Measurements from ENCODE around the gene KRT75.
"Not testable (repeated sequence)": the region's sequence is repeated elsewhere in the genome, so short reads cannot be mapped to it uniquely, and the experiment has no call there.

KRT75 gene

GRCh38 chr12:52413782-52414345 is 20.3 kb downstream of the KRT75 start:
- Histone ChIP-seq H3K36me3 (ENCODE audit: insufficient read depth, low read length) (no peaks in the 10 kb centered on the region), H3K79me2 (ENCODE audit: insufficient read depth, low read length) (no peaks in the 10 kb centered on the region), H2AFZ (ENCODE audit: low read length) (no peak overlapping the region), H3F3A (ENCODE audit: low read depth) (no peaks in the 10 kb centered on the region), H3K9ac (ENCODE audit: low read depth, low read length, poor library complexity, severe bottlenecking) (no peak overlapping the region), H4K20me1 (ENCODE audit: insufficient read depth, low read length, poor library complexity, severe bottlenecking) (no peaks in the 10 kb centered on the region), H3K4me3 (ENCODE audit: low read length, poor library complexity, severe bottlenecking) (no peak overlapping the region), H3K9me3 (ENCODE audit: insufficient read depth, low read depth, low read length) (no peaks in the 10 kb centered on the region), H3K4me2 (ENCODE audit: low read depth, low read length, poor library complexity, severe bottlenecking) (no peak overlapping the region), H3K27me3 (ENCODE audit: insufficient read depth, low read length, poor library complexity, severe bottlenecking) (no peaks in the 10 kb centered on the region), H3K4me1 (ENCODE audit: insufficient read depth, low read length, poor library complexity, severe bottlenecking) (no peaks in the 10 kb centered on the region), H3K9me2 (replicated peaks; ENCODE audit: low read depth, low read length) (no peaks in the 10 kb centered on the region)
- TF ChIP-seq, protein P1, sequence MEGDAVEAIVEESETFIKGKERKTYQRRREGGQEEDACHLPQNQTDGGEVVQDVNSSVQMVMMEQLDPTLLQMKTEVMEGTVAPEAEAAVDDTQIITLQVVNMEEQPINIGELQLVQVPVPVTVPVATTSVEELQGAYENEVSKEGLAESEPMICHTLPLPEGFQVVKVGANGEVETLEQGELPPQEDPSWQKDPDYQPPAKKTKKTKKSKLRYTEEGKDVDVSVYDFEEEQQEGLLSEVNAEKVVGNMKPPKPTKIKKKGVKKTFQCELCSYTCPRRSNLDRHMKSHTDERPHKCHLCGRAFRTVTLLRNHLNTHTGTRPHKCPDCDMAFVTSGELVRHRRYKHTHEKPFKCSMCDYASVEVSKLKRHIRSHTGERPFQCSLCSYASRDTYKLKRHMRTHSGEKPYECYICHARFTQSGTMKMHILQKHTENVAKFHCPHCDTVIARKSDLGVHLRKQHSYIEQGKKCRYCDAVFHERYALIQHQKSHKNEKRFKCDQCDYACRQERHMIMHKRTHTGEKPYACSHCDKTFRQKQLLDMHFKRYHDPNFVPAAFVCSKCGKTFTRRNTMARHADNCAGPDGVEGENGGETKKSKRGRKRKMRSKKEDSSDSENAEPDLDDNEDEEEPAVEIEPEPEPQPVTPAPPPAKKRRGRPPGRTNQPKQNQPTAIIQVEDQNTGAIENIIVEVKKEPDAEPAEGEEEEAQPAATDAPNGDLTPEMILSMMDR (conservative IDR thresholded peaks at IDR 0.05; ENCODE audit: low read length), result peak; percentile 37
- no peak for TF ChIP-seq EZH2phosphoT487 (IDR thresholded peaks at IDR 0.05; ENCODE audit: borderline replicate concordance)

DNA sequence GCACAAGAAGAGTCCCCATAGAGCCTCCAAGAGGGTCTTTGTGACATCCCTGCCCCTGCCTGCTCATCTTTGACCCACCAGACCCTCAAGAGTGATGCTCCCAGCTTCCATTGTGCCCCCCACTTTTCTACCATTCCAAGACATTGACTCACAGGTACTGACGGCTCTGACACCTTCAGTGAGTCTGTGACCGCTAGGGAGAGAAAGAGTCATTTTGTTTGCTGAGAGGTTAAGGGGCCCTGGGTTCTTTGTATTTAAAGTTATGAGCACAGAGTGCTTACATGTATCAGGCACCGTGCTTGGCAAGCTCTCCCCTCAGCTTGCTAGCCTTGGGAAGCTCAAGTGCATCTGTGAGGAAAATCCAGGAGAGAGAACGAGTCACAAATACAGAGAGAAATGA is 21.0 kb downstream of the KRT75 start:
- H3K27me3 ChIP-seq (ENCODE audit: insufficient read depth, low read length, poor library complexity, severe bottlenecking), result no peaks in the 10 kb centered on the region
- H3K4me2 ChIP-seq (ENCODE audit: low read depth, low read length, poor library complexity, severe bottlenecking), result no peak overlapping the region
- TF ChIP-seq, protein P1 (conservative IDR thresholded peaks at IDR 0.05; ENCODE audit: low read length), result no peak
- TF ChIP-seq EZH2phosphoT487 (IDR thresholded peaks at IDR 0.05; ENCODE audit: borderline replicate concordance), result no peak
- H3K9me2 ChIP-seq (replicated peaks; ENCODE audit: low read depth, low read length), result no peaks in the 10 kb centered on the region
- H3K4me1 ChIP-seq (ENCODE audit: insufficient read depth, low read length, poor library complexity, severe bottlenecking), result no peaks in the 10 kb centered on the region
- no peak overlapping the region for H2AFZ ChIP-seq (ENCODE audit: low read length)
- H3K9ac ChIP-seq (ENCODE audit: low read depth, low read length, poor library complexity, severe bottlenecking), result no peak overlapping the region
- H3K36me3 ChIP-seq (ENCODE audit: insufficient read depth, low read length), result no peaks in the 10 kb centered on the region
- H3K4me3 ChIP-seq (ENCODE audit: low read length, poor library complexity, severe bottlenecking), result no peak overlapping the region
- no peaks in the 10 kb centered on the region for H4K20me1 ChIP-seq (ENCODE audit: insufficient read depth, low read length, poor library complexity, severe bottlenecking)
- no peaks in the 10 kb centered on the region for H3F3A ChIP-seq (ENCODE audit: low read depth)
- no peaks in the 10 kb centered on the region for H3K9me3 ChIP-seq (ENCODE audit: insufficient read depth, low read depth, low read length)
- H3K79me2 ChIP-seq (ENCODE audit: insufficient read depth, low read length), result no peaks in the 10 kb centered on the region

DNA sequence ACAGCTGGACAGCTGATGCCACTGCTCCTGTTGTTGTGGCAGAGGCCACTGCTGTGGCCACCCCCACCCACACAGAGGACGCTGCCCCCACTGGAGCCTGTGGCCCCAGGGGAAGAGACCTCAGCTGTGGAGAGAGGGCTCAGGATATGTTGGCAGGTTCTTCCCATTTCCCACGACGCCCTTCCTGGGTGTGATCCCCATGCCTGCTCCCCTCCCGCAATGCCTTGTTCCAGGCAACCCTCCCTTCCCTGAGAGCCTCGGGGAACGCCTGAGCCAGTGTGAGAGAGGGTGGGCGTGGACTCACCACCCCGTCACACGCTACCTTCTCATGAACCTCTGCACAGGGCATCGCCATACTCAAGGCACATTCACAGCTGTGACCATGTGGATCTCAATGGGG is 22.4 kb downstream of the KRT75 start:
- TF ChIP-seq, protein P1 (conservative IDR thresholded peaks at IDR 0.05; ENCODE audit: low read length), result no peak
- TF ChIP-seq EZH2phosphoT487 (IDR thresholded peaks at IDR 0.05; ENCODE audit: borderline replicate concordance), result no peak
- no peak overlapping the region for H3K4me2 ChIP-seq (ENCODE audit: low read depth, low read length, poor library complexity, severe bottlenecking)
- H3K4me3 ChIP-seq (ENCODE audit: low read length, poor library complexity, severe bottlenecking), result no peak overlapping the region
- no peaks in the 10 kb centered on the region for H3F3A ChIP-seq (ENCODE audit: low read depth)
- H3K9me3 ChIP-seq (ENCODE audit: insufficient read depth, low read depth, low read length), result no peaks in the 10 kb centered on the region
- H3K9me2 ChIP-seq (replicated peaks; ENCODE audit: low read depth, low read length), result no peaks in the 10 kb centered on the region
- no peaks in the 10 kb centered on the region for H3K4me1 ChIP-seq (ENCODE audit: insufficient read depth, low read length, poor library complexity, severe bottlenecking)
- H3K36me3 ChIP-seq (ENCODE audit: insufficient read depth, low read length), result no peaks in the 10 kb centered on the region
- H3K79me2 ChIP-seq (ENCODE audit: insufficient read depth, low read length), result no peaks in the 10 kb centered on the region
- no peak overlapping the region for H2AFZ ChIP-seq (ENCODE audit: low read length)
- H4K20me1 ChIP-seq (ENCODE audit: insufficient read depth, low read length, poor library complexity, severe bottlenecking), result no peaks in the 10 kb centered on the region
- H3K27me3 ChIP-seq (ENCODE audit: insufficient read depth, low read length, poor library complexity, severe bottlenecking), result no peaks in the 10 kb centered on the region
- H3K9ac ChIP-seq (ENCODE audit: low read depth, low read length, poor library complexity, severe bottlenecking), result no peak overlapping the region

GRCh38 chr12:52410589-52411248 is 23.5 kb downstream of the KRT75 start:
- H3K27me3 ChIP-seq (ENCODE audit: insufficient read depth, low read length, poor library complexity, severe bottlenecking); H4K20me1 ChIP-seq (ENCODE audit: insufficient read depth, low read length, poor library complexity, severe bottlenecking); H3F3A ChIP-seq (ENCODE audit: low read depth); H3K4me1 ChIP-seq (ENCODE audit: insufficient read depth, low read length, poor library complexity, severe bottlenecking); H3K4me3 ChIP-seq (ENCODE audit: low read length, poor library complexity, severe bottlenecking); H3K36me3 ChIP-seq (ENCODE audit: insufficient read depth, low read length); H2AFZ ChIP-seq (ENCODE audit: low read length); H3K9me3 ChIP-seq (ENCODE audit: insufficient read depth, low read depth, low read length); H3K9me2 ChIP-seq (replicated peaks; ENCODE audit: low read depth, low read length); H3K9ac ChIP-seq (ENCODE audit: low read depth, low read length, poor library complexity, severe bottlenecking); H3K4me2 ChIP-seq (ENCODE audit: low read depth, low read length, poor library complexity, severe bottlenecking); H3K79me2 ChIP-seq (ENCODE audit: insufficient read depth, low read length): not testable (repeated sequence)
